ENCODE measurements around the gene IFT80.

Gene IFT80

DNA sequence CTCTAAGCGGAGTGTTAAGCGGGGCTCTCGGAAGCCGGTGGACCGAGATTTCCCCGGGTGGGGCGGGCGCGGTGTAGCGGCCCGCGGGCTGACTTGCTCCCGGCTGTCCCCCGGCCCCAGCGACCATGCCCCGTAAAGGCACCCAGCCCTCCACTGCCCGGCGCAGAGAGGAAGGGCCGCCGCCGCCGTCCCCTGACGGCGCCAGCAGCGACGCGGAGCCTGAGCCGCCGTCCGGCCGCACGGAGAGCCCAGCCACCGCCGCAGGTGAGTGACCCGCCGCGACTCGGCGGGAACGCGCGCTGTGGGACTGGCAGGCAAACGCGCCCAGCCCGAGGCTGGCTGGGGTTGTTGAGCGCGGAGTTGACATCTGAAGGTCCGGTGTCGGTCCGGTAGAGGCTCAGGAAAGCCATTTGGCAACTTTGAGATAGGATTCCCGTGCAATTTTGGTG is 1.7 kb upstream of the IFT80 start:
- DNase-seq (ENCODE audit: low read depth), result no peak

DNA sequence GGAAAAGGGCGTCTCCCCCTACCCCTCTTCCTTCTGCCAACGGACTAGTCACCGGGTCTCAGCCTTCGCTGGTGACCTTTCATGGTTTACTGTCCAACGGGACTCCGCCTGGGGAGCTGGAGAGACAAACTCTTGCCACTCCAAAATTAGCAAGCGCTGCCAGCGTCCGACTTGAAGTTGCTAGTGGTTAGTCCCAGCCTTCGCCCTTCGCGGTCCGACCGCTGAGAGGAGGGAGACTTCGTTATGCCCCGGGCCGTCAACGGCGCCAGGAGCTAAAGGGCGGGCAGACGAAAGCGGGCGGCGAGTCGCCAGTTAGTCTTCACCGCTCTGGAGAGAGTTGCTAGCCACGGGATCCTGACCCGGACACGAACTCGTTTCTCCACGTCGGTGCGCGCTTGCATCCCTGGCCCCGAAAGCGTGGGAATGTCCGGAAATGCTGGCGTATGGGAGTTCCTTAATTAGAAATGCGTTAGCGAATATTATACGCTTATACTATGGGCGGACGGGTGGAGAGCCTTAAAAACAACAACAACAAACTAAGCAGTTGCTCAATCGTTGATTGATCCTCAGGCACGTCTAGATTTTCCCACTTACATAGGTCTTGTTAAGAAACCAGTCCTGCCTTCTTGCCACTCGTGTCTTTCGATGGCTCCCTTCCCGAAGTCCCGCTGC is 1.1 kb upstream of the IFT80 start:
- no peak for DNase-seq (ENCODE audit: low read depth)

DNA sequence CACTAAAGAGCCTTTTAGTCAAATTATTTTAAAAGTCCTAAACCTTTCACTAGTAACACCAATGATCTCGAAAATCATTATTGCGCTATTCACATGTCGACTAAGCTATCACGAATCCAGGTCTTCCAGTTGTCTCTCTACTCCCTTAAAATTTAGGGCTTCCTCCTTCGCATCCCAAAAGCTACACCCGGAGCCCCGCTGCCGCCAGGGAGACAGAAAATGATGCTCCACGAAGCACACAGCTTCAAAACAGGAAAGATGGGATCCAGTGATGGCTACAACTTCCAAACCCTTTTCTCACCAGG is 253 bp downstream of the IFT80 start:
- no peak for DNase-seq (ENCODE audit: low read depth)

DNA sequence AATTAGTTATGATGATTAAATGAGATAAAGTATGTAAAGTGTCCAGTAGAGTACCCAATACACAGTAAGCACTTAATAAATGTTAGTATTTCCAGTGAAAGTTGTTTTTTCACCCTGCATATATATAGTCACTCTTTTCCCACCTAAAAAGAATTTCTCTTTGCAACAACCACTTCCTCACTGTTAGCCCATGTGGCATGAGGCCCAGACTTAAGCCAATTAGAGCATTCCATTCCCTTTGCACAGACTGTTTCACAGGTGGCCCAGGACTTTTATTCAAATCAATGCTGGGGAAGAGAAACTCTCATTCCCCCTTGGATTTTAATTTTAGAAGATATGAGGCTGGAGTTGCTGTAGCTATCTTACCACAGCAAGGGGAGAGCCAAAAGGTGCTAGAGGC is 3.7 kb downstream of the IFT80 start:
- no peak for DNase-seq (ENCODE audit: low read depth)

DNA sequence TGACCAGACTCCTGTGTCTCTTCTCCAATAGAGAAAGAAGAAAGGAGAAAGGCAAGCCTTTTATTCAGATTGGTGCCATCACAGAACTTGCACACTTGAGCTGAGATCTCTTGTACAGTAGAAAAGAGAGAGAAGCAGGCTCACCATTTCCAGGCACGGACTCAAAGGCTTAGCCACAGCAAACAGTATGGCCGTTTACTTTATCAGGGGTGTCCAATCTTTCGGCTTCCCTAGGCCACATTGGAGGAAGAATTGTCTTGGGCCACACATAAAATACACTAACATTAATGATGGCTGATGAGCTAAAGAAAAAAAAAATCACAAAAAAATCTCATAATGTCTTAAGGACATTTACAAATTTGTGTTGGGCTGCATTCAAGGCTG is 5.0 kb downstream of the IFT80 start:
- no peak for DNase-seq (ENCODE audit: low read depth)

DNA sequence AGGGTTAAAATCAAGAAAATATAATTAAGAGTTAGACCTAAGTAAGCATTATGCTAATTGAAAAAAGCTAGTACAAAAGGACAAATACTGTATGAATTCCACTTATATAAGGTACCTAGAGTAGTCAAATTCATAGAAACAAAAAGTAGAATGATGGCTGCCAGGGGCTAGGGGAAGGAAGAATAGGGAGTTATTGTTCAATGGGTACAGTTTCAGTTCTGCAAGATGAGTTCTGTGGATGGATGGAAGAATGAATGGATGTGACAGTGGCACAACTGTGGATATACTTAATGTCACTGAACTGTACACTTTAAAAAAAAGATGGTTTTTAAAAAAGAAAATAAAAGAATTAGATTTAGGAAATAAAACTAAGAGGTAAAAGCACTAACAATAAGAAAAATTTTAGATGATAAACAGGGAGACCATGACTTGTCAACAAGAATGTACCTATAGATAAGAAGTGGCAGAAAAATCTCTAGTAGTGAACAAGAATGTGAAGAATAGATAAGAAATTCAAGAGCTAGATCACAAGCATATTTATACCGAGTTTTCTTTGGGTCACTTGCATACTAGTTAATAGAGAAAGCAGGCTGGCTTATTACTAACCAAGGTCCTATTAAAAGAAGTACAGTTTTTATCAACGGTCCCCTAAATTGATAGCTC is 5.5 kb downstream of the IFT80 start:
- no peak for DNase-seq (ENCODE audit: low read depth)

DNA sequence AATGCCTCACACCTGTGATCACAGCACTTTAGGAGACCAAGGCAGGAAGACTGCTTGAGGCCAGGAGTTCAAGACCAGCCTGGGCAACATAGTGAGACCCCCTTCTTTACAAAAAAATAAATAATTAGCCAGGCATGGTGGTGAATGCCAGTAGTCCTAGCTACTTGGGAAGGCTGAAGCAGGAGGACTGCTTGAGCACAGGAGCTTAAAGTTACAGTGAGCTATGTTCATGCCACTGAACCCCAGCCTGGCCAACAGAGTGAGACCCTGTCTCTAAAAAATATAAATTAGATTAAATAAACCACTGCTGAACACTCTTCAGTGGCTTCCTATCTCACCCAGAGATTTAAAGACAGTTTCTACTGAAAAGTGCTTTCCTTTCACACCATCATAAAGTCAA is 6.2 kb downstream of the IFT80 start:
- DNase-seq (ENCODE audit: low read depth), result no peak

DNA sequence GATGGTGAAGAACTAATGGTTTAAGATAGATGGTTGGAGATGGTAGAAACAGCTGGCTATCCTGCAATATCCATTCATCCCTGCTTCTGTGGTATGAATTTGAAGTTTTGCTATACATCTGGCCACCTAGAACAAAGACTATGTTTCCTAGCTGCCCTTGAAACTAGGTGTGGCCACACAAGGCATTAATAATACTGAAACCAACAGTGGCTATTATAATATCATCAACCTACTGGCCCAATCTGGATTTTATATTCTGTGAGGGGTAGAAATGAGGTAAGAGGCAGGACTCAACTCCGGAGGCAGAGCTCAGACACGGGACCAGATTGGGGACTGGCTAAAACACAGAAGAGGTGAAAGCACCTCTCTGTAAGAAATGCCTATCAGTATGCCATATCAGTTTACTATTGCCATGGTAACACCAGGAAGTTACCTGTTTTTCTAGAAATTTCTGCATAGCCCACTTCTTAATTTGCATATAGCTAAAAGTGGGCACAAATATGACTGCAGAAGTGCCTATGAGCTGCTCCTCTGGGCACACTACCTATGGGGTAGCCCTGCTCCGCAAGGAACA is 8.4 kb downstream of the IFT80 start:
- no peak for DNase-seq (ENCODE audit: low read depth)

DNA sequence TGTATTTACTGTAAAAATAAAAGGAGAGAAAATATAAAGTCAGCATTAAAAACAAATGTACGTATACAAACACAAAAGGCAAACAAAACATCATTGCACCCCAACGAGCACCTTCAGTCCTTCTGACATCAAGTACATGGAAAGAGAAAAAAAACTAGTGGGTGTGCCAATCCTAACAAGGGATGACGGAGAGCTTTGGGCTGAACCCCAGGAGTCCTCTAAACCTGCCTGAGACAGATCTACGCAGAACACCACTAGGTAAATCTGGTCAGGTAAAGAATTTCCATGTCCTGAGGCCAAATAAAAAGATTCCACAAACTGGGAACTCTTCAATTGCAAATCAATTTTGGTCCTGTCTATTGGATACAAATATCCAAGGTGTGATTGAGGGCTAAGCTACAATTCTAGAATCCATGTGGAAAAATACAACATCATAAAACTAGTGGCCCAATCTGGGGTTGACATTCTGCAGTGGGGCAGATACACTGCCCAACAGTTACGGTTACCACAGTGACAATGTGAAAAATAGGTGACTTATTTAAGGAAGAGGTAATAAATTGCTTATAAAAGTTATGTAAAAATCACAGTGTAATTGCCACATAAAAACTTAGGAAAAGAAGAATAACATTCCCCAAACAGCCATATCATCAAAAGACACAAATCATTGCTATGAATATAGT is 14.2 kb downstream of the IFT80 start:
- DNase-seq (ENCODE audit: low read depth), result no peak

DNA sequence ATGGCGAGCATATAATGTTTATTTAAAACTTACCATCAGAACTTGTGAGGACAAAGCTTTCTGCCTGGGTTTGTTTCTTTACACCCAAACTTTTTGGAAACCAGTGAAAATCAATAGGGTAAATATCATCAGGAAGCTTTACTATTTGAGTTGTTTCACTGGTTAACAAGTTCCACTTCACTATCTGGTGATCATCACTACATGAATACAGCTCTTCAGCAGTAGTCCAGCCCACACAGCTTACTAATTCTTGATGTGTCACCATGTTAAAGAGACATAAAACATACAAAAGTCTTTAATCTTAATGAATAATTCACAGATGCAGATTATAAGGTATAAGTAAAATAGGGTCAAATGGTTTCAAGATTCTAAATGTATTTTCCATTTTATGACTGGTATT is 17.6 kb downstream of the IFT80 start:
- no peak for DNase-seq (ENCODE audit: low read depth)

DNA sequence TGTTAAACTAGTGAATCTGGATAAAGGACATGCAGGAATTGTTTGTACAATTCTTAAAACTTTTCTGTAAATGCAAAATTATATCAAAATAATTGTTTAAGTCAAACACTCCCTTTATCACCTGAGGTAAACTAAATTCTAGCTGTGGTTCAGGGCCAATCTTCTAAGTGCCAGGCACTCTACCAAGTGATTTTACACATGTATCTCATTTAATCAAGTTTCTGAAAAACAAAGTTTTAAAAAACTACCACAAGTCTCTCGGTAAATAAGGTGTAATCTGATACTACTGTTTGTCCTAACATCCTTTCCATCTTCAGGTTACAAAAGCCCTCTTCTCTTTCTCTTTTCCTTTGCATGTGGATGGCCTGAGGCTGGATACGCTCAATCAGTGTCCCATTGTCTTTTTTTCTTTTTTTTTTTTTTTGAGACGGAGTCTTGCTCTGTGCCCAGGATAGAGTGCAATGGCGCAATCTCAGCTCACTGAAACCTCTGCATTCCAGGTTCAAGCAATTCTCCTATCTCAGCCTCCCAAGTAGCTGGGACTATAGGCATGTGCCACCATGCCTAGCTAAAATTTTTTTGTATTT is 19.3 kb downstream of the IFT80 start:
- DNase-seq (ENCODE audit: low read depth), result no peak

DNA sequence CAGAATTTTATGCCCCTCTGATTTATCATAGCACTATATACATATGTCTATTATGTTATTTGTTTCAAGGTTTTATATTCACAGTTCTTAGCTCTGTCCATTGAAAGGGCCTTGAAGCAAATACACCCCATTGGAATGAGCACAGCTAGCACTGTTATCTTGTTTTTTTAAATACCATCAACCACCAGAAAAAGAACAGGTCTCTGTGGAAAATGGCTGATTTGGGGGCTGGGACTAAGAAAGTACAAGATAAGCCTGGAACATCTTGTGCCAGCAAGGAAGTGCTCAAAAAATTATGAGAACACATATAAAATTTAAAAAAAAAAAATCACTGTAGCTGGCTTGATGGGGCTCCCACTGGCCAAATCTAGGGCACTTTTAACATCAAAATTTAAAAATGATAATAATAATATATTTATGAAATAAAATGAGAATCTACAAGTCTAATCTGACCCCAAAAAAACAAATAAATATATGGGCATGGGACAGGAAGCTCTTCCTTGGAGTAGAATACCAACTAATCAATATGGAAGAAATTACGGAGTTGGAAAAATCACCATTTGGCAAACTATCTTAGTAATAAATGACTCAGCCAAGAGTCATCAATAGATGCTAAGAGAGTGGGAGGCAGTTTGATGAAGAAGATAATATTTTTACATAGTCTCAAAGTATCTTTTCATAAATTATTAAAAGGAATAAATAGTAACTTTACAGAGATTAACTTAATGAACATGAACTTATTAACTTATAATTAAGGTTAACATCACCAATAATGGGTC is 20.5 kb downstream of the IFT80 start:
- no peak for DNase-seq (ENCODE audit: low read depth)

DNA sequence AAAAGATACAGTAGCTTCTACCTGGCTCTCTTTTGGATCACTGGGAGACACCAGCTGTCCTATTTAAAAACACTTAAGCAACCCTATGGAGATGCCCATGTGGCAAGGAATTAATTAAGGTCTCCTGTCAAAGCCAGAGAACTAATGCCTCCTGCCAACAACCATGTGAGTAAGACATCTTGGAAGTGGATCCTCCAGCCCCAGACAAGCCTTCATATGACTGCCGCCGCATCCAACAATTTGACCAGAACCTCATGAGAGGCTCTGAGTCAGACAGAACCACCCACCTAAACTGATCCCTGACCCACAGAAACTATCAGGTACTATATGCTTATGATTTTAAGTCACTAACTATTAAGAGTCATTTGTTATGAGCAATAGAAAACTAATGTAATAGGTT is 22.3 kb downstream of the IFT80 start:
- no peak for DNase-seq (ENCODE audit: low read depth)

DNA sequence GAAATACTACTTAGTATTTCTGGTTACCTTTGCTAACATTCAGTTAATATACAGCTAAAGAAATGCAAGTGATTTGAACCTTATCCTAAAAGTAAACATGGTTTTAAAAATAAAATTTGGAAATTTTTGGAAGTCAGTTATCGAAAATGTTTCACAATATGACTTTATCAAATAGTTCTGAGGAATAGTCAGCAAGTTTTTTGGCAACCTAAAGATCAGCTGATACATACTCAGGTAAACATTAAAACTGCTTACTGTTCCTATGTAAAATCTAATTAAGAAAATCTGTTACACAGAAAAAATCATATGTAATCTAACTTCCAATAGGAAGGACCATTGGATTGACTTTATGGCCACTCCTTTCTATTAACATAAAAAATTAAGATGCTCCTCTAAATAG is 24.1 kb downstream of the IFT80 start:
- no peak for DNase-seq (ENCODE audit: low read depth)

DNA sequence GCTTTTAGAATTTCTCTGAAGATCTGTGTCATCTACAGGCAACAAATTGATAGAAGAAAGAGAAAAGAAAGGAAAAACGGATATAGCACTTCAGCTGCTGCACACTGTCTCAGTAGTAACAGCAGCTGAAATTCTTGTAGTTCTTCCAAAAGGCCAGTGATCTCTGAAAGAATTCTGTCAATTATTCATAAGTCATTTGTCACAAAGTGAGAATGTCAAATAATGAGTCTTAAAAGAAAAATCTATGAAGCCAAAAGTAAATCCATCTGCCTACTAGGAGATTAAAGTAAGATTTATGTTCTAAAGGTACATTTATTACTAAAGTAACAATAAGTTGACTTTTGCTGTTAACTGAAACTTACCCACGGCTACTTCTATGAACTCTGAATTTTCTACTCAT is 24.6 kb downstream of the IFT80 start:
- DNase-seq (ENCODE audit: low read depth), result no peak

DNA sequence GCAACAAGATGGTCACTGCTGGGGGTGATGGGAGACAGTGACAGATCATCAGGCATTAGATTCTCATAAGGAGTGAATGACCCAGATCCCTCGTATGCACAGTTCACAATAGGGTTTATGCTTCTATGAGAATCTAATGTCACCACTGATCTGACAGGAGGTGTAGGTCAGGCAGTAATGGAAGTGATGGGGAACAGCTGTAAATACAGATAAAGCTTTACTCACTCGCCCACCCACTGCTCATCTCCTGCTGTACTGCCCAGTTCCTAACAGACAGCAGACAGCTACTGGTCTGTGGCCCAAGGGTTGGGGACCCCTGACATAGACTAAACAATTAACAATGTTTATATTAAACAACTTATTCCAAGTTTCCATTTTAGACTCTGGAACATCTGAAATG is 25.4 kb downstream of the IFT80 start:
- no peak for DNase-seq (ENCODE audit: low read depth)

DNA sequence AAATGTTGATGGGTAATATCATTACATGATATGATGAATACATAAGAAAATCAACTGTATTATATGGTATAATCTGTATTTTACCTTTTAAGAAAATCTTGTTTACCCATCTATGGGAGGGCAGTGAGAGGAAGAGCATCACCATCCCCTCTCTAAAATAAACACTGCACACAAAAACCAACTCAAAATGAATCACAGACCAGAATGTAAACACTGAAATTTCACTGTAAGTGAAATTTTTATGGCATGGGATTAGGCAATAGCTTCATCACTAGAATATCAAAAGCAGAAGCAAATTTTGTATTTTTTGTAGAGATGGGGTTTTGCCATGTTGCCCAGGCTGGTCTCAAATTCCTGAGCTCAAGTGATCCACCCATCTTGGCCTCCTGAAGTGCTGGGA is 26.2 kb downstream of the IFT80 start:
- no peak for DNase-seq (ENCODE audit: low read depth)

DNA sequence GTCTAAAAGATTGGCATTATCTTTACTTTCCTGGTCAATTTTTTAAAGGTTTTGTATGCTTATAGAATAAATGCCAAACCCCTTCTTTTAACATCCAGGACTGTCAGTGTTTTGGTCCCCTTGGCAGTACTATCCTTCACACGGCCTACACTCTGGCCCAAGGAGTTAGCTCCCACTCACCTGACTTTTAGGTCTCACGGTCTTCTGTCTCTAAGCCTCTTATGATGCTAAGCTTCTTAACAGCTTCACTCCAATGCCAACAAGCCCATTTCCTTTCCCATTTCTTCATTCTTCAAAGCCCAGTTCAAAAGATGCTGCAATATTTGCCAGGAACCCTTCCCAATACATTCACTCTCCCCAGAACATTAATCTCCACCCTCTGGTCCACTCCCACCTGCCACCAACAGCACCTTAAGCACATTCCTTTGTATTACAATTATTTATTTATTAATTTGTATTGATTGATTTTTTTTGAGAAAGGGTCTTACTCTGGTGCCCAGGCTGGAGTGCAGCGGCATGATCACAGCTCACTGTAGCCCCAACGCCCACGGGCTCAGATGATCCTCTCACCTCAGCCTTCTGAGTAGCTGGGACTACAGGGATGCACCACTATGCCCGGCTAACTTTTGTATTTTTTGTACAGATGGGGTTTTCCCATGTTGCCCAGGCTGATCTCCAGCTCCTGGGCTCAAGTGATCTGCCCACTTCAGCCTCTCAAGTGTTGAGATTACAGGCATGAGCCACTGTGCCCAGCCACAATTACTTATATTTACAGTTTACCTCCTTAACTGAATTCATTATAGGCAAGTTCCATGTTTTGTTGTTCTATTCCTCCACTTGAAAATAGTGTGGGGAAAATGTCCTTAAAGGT is 27.8 kb downstream of the IFT80 start:
- DNase-seq (ENCODE audit: low read depth), result no peak

DNA sequence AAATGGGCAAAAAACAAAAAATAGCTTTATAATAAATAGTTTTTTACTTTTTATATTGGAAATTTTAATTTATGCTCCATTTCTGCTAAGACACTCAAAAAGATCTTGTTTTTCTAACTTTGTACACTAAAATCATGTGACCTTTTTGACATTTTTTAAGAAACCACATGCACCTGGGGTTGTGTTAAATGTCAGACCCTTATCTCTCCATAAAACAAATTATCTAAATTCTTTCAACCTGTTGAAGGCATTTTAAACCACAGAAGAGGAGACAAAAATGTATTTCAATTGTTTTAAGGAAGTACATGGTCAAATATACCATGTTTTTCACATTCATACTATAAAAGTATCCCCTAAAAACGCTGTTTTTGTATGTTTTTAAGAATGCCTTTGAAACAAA is 29.2 kb downstream of the IFT80 start:
- DNase-seq (ENCODE audit: low read depth), result no peak

DNA sequence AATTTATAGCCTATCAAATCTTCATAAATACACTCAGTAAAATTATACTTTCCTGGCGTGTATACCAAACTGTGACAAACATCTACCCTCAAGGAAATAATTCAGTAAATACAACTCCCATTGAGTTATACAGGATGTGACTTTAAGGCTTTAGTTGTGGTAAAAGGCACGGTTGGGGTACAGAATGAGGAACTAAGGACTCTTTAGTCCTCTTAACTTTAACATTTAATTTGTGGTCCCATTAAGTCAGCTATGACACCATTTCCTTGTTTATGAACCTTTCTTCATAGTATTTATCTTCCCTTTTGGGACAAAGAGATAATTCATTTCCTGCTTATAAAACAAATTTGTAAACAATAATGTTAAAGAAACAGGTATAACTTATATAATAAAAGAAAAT is 30.2 kb downstream of the IFT80 start:
- DNase-seq (ENCODE audit: low read depth), result no peak

DNA sequence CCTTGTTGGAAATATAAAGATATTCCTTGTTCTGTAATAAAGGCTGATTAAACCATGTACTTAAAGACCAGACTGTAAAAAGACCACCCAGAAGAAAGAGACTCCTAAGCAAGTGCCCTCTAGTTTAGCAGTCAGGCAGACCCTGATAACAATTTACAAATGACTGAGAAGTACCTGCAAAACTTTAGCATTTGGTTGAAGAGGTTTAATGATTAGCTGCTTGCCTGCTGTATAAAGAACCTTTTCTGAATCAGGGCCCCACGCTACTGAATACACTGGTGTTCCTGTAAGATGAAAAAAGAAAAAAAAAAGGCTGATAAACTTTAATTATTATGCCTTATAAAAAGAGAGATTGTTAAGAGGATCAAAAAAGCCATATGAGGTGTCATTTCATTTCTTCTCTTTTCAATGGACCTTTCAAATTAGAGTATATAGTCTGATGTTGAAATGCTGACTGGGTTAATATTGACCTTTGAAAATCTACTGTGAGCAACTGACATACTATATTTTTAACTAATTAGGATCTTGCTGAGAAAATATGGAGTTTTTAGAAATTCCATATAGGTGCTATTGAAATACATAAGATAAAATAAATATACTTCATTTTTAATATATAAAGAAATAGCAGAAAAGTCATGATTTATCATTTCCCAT is 33.0 kb downstream of the IFT80 start:
- DNase-seq (ENCODE audit: low read depth), result no peak

All from activated gamma-delta T cell treated with anti-CD3 and anti-CD28 coated beads, Interleukin-2, amount 50 U/mL, for 16 hours (primary cell).